NCI-H187 treated with DMSO at 0.1 percent for 48 hours (cell line): ENCODE results near the gene PCP2.

Experiments
- DNase-seq: peaks from one replicate; lab custom pipeline; 2025; lab: John Stamatoyannopoulos, UW

PCP2 gene

GRCh38 chr19:7596211-7596937 is 37.1 kb downstream of the PCP2 start:
- DNase-seq = no peak

- DNase-seq = no peak
Observed at GRCh38 chr19:7595466-7596133, 37.9 kb downstream of the PCP2 start, which contains the start of gene CAMSAP3. Gene CAMSAP3 (plus strand): TSS chr19:7595863. CDS start chr19:7596003, 140 bp downstream.

DNA sequence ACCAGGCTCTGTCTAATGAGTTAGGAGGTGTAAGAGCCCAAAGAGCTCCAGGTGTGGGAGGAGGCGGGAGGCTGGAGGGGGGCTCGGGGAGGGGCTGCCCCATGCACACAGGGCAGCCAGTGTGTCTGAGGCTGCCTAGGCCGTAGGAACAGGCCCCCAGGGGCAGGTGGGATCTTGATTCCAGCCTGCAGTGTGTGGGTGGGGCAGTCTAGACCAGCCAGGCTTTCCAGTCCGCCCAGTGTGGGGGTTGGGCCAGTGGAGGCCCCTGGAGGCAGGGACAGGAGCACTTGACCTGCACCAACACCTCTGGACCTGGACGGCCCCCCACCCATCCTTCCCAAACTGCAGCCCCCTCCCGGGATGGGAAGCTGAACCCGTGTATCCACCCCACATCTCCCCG is 43.3 kb downstream of the PCP2 start:
- no peak for DNase-seq

GRCh38 chr19:7589822-7590221 is 43.7 kb downstream of the PCP2 start:
- DNase-seq = no peak

- no peak for DNase-seq
Observed at GRCh38 chr19:7582446-7582845, 51.1 kb downstream of the PCP2 start.
